NCI-H510A (cell line): ENCODE results near the gene PTGES3.
"Not testable (repeated sequence)": the region's sequence is repeated elsewhere in the genome, so short reads cannot be mapped to it uniquely, and the experiment has no call there.

Experiments
- DNase-seq: peaks from one replicate; lab custom pipeline; 2025; lab: John Stamatoyannopoulos, UW

PTGES3 gene

GRCh38 chr12:56709759-56710376 is 21.8 kb upstream of the PTGES3 start:
- DNase-seq, result no peak

DNA sequence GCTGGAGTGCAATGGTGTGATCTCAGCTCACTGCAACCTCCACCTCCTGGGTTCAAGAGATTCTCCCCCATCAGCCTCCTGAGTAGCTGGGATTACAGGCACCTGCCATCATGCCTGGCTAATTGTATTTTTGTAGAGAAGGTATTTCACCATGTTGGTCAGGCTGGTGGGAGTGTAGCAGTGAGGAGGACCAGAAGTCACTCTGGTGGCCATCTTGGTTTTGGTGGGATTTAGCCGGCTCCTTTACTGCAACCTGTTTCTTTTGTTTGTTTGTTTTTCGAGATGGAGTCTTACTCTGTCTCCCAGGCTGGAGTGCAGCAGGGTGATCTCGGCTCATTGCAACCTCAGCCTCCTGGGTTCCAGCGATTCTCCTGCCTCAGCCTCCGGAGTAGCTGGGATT is 16.4 kb upstream of the PTGES3 start:
- DNase-seq, result not testable (repeated sequence)

- no peak for DNase-seq
These were observed 11.1 kb upstream of the PTGES3 start for GRCh38 chr12:56699020-56699661.

DNA sequence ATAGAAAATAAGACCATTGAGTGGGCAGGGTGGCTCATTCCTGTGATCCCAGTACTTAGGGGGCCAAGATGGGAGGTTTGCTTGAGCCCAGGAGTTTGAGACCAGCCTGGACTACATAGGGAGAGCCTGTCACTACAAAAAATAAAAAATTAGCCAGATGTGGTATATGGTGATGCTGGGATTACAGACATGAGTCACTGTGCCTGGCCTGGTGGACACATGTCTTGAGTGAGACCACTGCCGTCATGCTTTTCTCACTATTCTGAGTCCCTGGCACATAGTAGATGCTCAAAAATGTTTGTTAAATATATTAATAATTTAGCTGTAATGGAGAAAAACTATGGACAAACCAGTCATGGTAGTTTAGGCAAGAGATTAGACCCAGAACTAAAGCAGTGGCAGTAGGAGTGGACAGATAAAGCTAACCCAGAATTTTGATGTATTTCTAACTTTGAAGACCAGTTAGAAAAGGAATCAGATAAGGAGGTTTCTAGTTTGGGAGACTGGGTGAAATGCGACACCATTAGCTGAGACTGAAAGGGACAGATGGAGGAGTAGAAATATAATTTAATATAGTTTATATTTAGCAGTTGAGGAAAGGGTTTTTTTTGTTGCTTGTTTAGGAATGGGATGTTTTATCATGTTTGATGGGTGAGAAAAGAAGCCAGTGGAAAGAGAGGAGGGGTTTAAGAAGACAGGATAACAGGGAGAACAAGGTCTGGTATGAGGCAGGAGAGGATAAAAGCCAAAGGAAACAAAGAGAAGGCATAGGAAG is 7.4 kb upstream of the PTGES3 start:
- DNase-seq, result no peak

- no peak for DNase-seq
These were observed 6.1 kb upstream of the PTGES3 start for GRCh38 chr12:56694161-56694560.

DNA sequence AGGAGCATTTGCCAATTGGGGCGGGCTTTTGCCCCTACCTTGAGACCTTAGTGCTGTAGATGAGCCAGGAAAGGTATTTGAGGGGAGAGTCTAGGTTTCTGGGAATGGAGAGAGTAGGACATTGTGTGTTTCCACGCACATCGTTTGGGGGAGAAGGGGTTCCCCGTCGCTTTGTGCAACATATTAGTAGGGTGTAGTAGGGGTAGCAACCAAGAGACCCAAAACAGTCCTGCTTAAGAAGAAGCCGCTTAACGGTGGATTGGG is 694 bp upstream of the PTGES3 start:
- DNase-seq, result no peak

DNA sequence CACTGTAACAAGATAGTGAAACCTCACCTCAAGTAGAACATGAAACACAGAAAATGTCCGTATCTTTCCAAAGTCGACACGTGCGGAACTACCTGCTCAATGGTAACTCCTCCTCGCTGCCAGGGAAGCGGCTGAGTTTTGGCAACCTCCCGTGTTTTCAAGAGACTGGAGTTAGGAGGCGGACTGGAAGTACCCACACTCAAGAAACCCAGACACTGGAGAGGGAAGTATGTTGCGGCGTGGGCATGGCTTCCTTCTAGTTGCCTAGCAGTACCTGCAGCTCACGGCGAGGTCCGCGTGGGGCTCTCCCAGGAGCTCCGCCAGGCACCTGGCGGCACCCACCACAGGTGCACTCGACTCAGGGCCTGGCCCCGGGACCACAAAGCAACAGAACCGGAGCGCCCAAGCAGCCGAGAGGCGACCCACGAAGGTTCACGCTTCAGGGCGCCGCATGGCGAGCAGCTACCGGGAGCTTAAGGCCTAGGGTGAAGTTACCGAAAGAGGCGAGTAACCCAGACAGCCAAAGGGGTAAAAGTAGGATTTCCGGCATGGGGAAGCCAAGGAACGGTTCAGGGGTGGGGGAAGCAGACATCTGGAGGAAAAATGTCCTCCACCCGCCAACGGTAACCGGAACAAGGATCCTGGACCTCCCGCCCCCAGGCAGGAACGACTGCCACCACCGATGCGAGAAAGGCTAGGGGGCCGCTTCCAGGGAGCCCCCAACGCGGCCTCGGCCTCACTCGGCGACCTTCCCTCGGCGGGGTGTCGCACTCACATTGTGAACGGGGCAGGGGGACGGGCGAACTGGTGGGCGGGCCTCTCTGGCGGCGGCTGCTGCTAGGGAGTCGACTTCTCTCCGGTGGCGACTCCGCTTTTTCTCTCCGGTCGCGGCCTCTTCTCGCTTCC is 608 bp downstream of the PTGES3 start:
- no peak for DNase-seq

DNA sequence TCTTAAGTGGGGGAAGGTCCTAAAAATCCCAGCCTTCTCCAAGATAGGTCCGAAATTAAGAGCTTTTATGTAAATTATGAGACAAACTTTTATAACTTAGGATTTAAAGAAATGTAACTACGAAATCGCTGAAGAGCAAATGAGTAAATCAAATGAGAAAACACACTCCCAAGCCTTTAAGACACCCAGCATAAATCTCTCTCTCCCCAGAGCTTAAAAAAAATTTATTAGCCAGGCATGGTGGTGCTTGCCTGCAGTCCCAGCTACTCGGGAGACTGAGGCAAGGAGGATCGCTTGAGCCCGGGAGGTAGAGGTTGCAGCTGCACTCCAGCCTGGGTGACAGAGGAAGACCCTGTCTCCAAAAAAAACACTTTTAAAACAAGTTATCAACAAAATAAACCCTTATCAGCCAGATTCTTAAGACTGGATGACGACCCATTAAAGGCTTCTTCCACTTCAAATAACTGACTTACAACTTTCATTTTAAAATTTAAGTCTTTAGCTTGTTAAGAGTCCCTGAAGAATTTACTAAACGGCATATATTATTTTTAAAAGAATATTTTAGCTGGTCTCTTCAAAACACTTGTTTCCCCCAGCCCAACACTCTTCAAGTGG is 3.2 kb downstream of the PTGES3 start:
- no peak for DNase-seq

- no peak for DNase-seq
These were observed 5.8 kb downstream of the PTGES3 start for GRCh38 chr12:56682323-56682722.

DNA sequence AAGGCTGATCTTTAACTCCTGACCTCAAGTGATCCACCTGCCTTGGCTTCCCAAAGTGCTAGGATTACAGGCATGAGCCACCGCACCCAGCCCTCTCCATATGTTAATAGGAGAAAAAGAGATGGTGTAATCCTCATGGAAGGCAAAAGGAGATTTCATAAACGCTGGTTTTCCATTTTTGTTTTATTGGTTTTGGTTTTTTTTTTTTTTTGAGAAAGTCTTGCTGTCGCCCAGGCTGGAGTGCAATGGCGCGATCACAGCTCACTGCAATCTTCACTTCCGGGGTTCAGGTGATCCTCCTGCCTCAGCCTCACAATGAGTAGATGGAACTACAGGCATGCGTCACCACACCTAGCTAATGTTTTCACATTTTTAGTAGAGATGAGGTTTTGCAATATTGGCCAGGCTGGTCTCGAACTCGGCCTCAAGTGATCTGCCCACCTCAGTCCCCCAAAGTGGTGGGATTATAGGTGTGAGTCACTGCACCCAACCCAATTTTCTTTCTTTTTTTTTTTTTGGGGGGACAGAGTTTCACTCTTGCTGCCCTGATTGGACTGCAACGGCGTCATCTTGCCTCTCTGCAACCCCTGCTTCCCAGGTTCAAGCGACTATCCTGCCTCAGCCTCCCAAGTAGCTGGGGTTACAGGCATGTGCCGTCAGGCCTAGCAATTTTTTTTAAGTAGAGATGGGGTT is 8.1 kb downstream of the PTGES3 start:
- no peak for DNase-seq

- DNase-seq, result no peak
These were observed 9.2 kb downstream of the PTGES3 start for GRCh38 chr12:56678852-56679251.

DNA sequence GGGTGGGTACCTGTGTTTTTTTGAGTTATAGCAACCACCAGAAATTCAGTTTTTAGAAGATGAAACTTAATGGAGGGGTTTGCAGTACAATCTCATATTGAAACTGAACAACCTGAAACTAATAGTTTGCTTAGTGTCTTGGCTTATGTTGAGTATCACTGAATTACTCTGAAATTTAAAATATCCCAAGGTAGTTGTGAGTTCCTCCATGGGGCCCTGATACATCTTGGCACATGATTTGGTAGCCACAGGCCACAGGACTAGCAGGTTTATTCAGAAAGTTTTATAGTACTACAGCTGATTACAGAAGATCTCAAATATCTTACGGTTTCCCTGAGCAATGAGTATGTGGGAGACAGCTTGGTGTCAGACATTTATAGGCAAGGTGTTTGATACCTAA is 10.4 kb downstream of the PTGES3 start:
- DNase-seq, result no peak

DNA sequence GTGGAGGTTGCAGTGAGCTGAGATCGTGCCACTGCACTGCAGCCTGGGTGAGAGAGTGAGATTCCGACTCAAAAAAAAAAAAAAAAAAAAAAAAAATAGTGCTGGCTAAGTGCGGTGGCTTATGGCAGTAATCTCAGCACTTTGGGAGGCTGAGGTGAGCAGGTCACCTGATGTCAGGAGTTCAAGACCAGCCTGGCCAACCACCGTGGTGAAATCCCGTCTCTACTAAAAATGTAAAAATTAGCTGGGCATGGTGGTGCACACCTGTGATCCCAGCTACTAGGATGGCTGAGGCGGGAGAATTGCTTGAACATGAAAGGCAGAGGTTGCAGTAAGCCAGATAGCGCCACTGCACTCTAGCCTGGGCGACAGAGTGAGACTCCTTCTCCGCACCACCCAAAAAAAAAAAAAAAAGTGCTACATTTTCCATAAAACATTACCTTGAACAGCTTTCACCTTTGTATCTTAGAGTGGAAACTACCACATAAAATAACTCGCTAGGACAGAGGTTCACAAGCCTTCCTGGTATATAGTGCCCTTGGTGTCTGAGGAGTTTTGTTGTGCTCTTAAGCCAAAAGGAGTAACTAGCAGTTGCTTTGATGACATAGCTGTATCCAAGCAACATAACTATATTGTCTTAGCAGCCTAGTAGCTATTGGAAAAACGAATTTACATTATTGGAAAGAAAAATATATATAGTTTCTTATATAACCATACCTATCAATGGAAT is 11.1 kb downstream of the PTGES3 start:
- no peak for DNase-seq

GRCh38 chr12:56671608-56672007 is 16.5 kb downstream of the PTGES3 start:
- no peak for DNase-seq

DNA sequence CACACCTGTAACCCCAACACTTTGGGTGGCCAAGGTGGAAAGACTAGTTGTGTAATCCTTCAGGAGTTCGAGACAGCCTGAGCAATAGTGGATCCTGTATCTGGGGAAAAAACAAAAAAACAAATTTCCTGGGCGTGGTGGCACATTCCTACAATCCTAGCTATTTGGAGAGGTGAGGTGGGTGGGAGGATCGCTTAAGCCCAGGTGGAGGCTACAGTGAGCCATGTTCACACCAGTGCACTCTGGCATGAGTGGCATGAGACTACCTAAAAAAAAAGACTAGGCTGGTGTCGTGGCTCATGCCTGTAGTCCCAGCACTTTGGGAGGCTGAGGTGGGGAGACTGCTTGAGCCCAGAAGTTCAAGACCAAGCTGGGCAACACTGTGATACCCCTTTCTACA is 17.2 kb downstream of the PTGES3 start:
- no peak for DNase-seq

- DNase-seq, result no peak
These were observed 20.0 kb downstream of the PTGES3 start for GRCh38 chr12:56668197-56668457.

DNA sequence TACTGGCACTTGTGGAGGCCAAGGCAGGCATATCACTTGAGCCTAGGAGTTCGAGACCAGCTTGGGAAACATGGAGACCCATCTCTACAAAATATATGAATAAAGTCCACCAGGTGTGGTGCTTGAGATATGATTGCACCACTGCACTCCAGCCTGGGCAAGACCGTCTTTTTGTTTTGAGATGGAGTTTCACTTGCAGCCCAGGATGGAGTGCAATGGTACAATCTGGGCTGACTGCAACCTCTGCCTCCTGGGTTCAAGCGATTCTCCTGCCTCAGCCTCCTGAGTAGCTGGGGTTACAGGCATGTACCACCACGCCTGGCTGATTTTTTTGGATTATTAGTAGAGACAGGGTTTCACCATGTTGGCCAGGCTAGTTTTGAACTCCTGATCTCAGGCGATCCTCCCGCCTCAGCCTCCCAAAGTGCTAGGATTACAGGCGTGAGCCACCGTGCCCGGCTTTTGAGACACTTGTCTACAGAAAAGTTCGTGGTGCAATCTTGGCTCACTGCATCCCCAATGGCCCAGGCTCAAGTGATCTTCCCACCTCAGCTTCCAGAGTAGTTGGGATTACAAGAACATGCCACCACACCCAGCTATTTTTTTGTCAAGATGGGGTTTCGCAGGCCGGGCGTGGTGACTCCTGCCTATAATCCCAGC is 26.0 kb downstream of the PTGES3 start:
- DNase-seq, result no peak

- DNase-seq, result no peak
These were observed 26.5 kb downstream of the PTGES3 start for GRCh38 chr12:56661560-56661959.

GRCh38 chr12:56658921-56659320 is 29.2 kb downstream of the PTGES3 start:
- DNase-seq, result no peak
